ENCODE data around the gene SLC25A27.

GRCh38 chr6:46690911-46691451 lies 38.2 kb downstream of the SLC25A27 start:
- no peak for TF ChIP-seq POLR2AphosphoS5 (IDR thresholded peaks at IDR 0.05; ENCODE audit: low read depth, low read length)
- TF ChIP-seq POLR2A (IDR thresholded peaks at IDR 0.05; ENCODE audit: low read depth, low read length) = no peak
- no peak for TF ChIP-seq TAF1 (IDR thresholded peaks at IDR 0.05; ENCODE audit: low read depth, low read length)

Measured in GM12891 (cell line).